Measurements from ENCODE around the gene RTN4RL1.

Gene RTN4RL1

DNA sequence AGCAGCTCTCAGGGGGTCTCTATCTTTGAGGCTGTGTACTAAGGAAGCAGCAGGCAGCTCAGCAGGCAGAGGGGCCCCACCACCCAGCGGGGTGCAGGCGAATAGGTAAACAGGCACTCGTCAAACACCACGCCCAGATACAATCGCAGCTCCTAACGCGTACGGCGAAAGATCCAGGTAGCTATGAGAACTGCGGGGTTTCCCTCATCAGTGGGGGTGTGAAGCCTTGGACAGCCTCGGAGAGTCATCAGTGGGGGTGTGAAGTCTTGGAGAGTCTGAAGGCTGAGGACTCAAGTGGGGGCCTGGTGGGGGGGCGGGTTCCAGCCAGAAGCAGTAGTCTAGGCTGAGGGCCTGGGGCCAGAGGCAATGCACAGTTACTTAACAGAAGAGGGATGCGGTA lies 69.0 kb downstream of the RTN4RL1 start:
- in situ Hi-C loops (cut with MboI; ENCODE audit: low sequenced_read_pairs, unreplicated experiment), result no loop called here
- no peak for TF ChIP-seq CTCF (IDR thresholded peaks at IDR 0.05; ENCODE audit: borderline replicate concordance, control extremely low read depth, extremely low read depth, insufficient read depth, missing control alignments)
- DNase-seq (ENCODE audit: low spot score), result no peak

DNA sequence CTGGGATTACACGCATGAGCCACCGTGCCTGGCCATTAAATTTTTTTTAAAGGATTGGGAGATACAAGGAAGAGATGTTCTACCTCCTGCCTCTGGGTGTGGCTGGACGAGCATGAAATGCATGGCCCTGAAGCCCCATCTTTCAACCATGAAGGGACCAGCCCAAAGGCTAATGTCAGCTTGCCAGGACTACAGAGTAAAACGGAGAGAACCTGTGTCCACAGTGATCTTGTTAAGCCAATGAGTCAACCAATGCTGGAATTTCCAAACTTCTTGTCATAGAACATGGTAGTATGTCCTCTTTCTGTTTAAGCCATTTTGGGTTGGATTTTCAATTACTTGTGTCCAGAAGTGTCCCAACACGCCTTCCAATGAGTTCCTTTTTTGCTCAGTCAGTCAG lies 71.3 kb downstream of the RTN4RL1 start:
- TF ChIP-seq CTCF (IDR thresholded peaks at IDR 0.05; ENCODE audit: borderline replicate concordance, control extremely low read depth, extremely low read depth, insufficient read depth, missing control alignments), result no peak
- no peak for DNase-seq (ENCODE audit: low spot score)
- in situ Hi-C loops (cut with MboI; ENCODE audit: low sequenced_read_pairs, unreplicated experiment), result no loop called here

- no peak for TF ChIP-seq CTCF (IDR thresholded peaks at IDR 0.05; ENCODE audit: borderline replicate concordance, control extremely low read depth, extremely low read depth, insufficient read depth, missing control alignments)
- in situ Hi-C loops (cut with MboI; ENCODE audit: low sequenced_read_pairs, unreplicated experiment), result no loop called here
- DNase-seq (ENCODE audit: low spot score), result no peak
Observed at GRCh38 chr17:1951920-1952319, 73.2 kb downstream of the RTN4RL1 start.

GRCh38 chr17:1949754-1950153 lies 75.4 kb downstream of the RTN4RL1 start:
- in situ Hi-C loops (cut with MboI; ENCODE audit: low sequenced_read_pairs, unreplicated experiment), result no loop called here
- no peak for DNase-seq (ENCODE audit: low spot score)
- TF ChIP-seq CTCF (IDR thresholded peaks at IDR 0.05; ENCODE audit: borderline replicate concordance, control extremely low read depth, extremely low read depth, insufficient read depth, missing control alignments), result no peak

- in situ Hi-C loops (cut with MboI; ENCODE audit: low sequenced_read_pairs, unreplicated experiment), result no loop called here
- DNase-seq (ENCODE audit: low spot score), result no peak
- no peak for TF ChIP-seq CTCF (IDR thresholded peaks at IDR 0.05; ENCODE audit: borderline replicate concordance, control extremely low read depth, extremely low read depth, insufficient read depth, missing control alignments)
Observed at GRCh38 chr17:1948517-1948825, 76.7 kb downstream of the RTN4RL1 start.

DNA sequence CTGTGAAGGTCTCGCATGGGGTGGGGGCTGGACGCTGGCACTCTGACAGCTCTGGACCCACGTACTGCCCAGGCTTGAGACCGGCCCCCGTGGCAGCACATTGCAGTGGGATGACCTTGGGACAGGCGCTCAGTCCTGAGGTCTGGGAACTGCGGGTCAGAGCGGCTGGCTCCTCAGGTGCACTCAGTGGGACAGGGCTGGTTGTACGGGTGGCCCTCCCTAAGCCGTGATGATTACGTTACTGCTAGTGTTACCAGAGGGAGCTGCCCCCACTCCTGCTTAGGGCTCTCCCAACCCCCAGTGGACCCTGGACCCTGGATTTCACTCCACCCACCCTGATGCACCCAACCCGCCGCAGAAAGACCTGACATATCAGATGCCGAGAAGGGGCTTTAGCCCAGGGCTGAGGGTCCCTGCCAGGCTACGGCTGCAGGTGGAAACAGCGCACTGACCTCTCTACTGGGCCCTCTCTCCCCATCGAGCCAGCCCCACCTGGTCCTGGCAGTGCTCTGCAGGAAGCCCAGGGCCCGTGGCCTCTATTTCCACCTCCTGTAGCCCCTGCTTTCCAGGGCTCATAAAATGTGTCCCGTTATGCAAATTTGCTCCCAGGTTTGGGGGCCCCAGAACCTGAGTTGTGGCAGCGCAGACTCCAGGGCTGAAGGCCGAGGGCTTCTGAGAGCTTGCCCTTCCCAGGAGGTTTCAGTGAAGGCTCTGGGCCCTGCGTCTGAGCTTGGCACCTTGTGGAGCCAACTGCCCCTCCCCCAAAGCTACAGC lies 77.2 kb downstream of the RTN4RL1 start:
- TF ChIP-seq CTCF (IDR thresholded peaks at IDR 0.05; ENCODE audit: borderline replicate concordance, control extremely low read depth, extremely low read depth, insufficient read depth, missing control alignments), result no peak
- no peak for DNase-seq (ENCODE audit: low spot score)
- in situ Hi-C loops (cut with MboI; ENCODE audit: low sequenced_read_pairs, unreplicated experiment), result no loop called here

Measured in GM13976 (cell line).